Neural progenitor cell (in vitro differentiated cells): ENCODE data around the gene SCAP. TPM values are rescaled to one million over a fixed set of nuclear protein-coding genes. Genes with fewer than 3 reads are reported as not detected.

Source experiments
- DNase-seq: peaks from one replicate; pipeline ENCODE4 v3.0.0-alpha.2; 2016; ENCODE audit warnings: low spot score
- H2AFZ ChIP-seq: fragments of 200-600 bp; sonication (generic); replicated peaks from 2 replicates; pipeline ENCODE4 v1.6.1; 2016; ENCODE audit warnings: antibody characterized with exemption
- H3F3A ChIP-seq: fragments of 200-600 bp; sonication (generic); 2 replicates; pipeline ENCODE4 v1.6.1; 2016; ENCODE audit warnings: antibody characterized with exemption, low read depth
- H3K27ac ChIP-seq: fragments of 200-600 bp; sonication (generic); 2 replicates; pipeline ENCODE4 v1.5.1; 2016; ENCODE audit warnings: mild to moderate bottlenecking
- H3K27me3 ChIP-seq: fragments of 200-600 bp; sonication (generic); 2 replicates; pipeline ENCODE4 v1.6.1; 2016; ENCODE audit warnings: mild to moderate bottlenecking, moderate library complexity
- H3K36me3 ChIP-seq: fragments of 200-600 bp; sonication (generic); 2 replicates; pipeline ENCODE4 v1.5.1; 2016
- H3K4me1 ChIP-seq: fragments of 200-600 bp; sonication (generic); 2 replicates; pipeline ENCODE4 v1.6.1; 2016; ENCODE audit warnings: mixed run types
- H3K4me2 ChIP-seq: fragments of 200-600 bp; sonication (generic); 2 replicates; pipeline ENCODE4 v1.6.1; 2016
- H3K4me3 ChIP-seq: fragments of 200-600 bp; sonication (generic); 2 replicates; pipeline ENCODE4 v1.5.1; 2016
- H3K79me2 ChIP-seq: fragments of 200-600 bp; sonication (generic); 2 replicates; pipeline ENCODE4 v1.6.1; 2016; ENCODE audit warnings: low read depth
- H3K9ac ChIP-seq: fragments of 200-600 bp; sonication (generic); 2 replicates; pipeline ENCODE4 v1.6.1; 2016
- H3K9me3 ChIP-seq: fragments of 200-600 bp; sonication (generic); 2 replicates; pipeline ENCODE4 v1.5.1; 2016; ENCODE audit warnings: low read depth
- H4K20me1 ChIP-seq: fragments of 200-600 bp; sonication (generic); 2 replicates; pipeline ENCODE4 v1.6.1; 2016; ENCODE audit warnings: low read depth
- H3K27ac Mint-ChIP-seq: 3 replicates; pipeline ENCODE4 v1.8.0; 2021; ENCODE audit warnings: mixed read lengths
- H3K27me3 Mint-ChIP-seq: 2 replicates; pipeline ENCODE4 v1.8.0; 2022; ENCODE audit warnings: low read depth, mild to moderate bottlenecking, inconsistent platforms, moderate library complexity, mixed read lengths; ENCODE audit not compliant: insufficient read depth
- H3K36me3 Mint-ChIP-seq: 3 replicates; pipeline ENCODE4 v1.8.0; 2021; ENCODE audit warnings: mixed read lengths
- H3K4me1 Mint-ChIP-seq: 3 replicates; pipeline ENCODE4 v1.8.0; 2021; ENCODE audit warnings: mixed read lengths
- H3K4me3 Mint-ChIP-seq: 3 replicates; pipeline ENCODE4 v1.8.0; 2021; ENCODE audit warnings: mild to moderate bottlenecking, moderate library complexity, mixed read lengths
- H3K9me3 Mint-ChIP-seq: 3 replicates; pipeline ENCODE4 v1.8.0; 2020; ENCODE audit warnings: mixed read lengths
- CTCF ChIP-seq: fragments of 200-600 bp; sonication (generic); IDR thresholded peaks from 2 replicates; pipeline ENCODE4 v1.5.1; 2017; ENCODE audit warnings: antibody characterized with exemption, mild to moderate bottlenecking
- EZH2 ChIP-seq: fragments of 200-600 bp; sonication (generic); IDR thresholded peaks from 2 replicates; pipeline ENCODE4 v1.6.1; 2017; ENCODE audit warnings: antibody characterized with exemption, mild to moderate bottlenecking, moderate library complexity
- EZH2phosphoT487 ChIP-seq: fragments of 200-600 bp; sonication (generic); IDR thresholded peaks from 2 replicates; pipeline ENCODE4 v1.6.1; 2017; ENCODE audit warnings: antibody characterized with exemption
- total RNA-seq: library from RNA; depleted of rRNA; stranded (reverse); fragments of >200 nt; gene quantifications from 2 replicates; pipeline ENCODE4 v1.2.3, GENCODE V29; 2015; ENCODE audit warnings: low replicate concordance

SCAP gene
- total RNA-seq, 1 donor from 2014 or later: 33.0 TPM

- no peak overlapping the region for H3K27ac Mint-ChIP-seq
- Histone ChIP-seq H3K4me1 (peaks cover 6% of the 10 kb centered on the region), H3K9ac (no peak overlapping the region), H4K20me1 (peaks cover 31% of the 10 kb centered on the region), H2AFZ (no peak overlapping the region), H3K27ac (no peak overlapping the region), H3K36me3 (no peaks in the 10 kb centered on the region), H3K4me3 (no peak overlapping the region), H3K27me3 (no peaks in the 10 kb centered on the region), H3K4me2 (no peak overlapping the region), H3K79me2 (peaks cover 60% of the 10 kb centered on the region), H3K9me3 (no peaks in the 10 kb centered on the region), H3F3A (peaks cover 26% of the 10 kb centered on the region)
- H3K9me3 Mint-ChIP-seq: no peaks in the 10 kb centered on the region
- H3K36me3 Mint-ChIP-seq: peaks cover 8% of the 10 kb centered on the region
- H3K27me3 Mint-ChIP-seq: no peaks in the 10 kb centered on the region
- no peak for DNase-seq
- H3K4me3 Mint-ChIP-seq: no peak overlapping the region
- TF ChIP-seq EZH2: no peak
- no peak for TF ChIP-seq CTCF
- no peak for TF ChIP-seq EZH2phosphoT487
- H3K4me1 Mint-ChIP-seq: peaks cover 20% of the 10 kb centered on the region
Measured at GRCh38 chr3:47385796-47386195, 89.9 kb downstream of the SCAP start.

GRCh38 chr3:47385007-47385406 lies 90.7 kb downstream of the SCAP start:
- no peaks in the 10 kb centered on the region for H3K27me3 ChIP-seq
- Mint-ChIP-seq H3K4me3 (no peak overlapping the region), H3K4me1 (peaks cover 19% of the 10 kb centered on the region), H3K36me3 (peaks cover 8% of the 10 kb centered on the region), H3K27ac (no peak overlapping the region), H3K27me3 (no peaks in the 10 kb centered on the region), H3K9me3 (no peaks in the 10 kb centered on the region)
- peaks cover 31% of the 10 kb centered on the region for H4K20me1 ChIP-seq
- peaks cover 25% of the 10 kb centered on the region for H3F3A ChIP-seq
- no peak overlapping the region for H3K4me3 ChIP-seq
- no peaks in the 10 kb centered on the region for H3K36me3 ChIP-seq
- peaks cover 1% of the 10 kb centered on the region for H3K4me1 ChIP-seq
- TF ChIP-seq CTCF (no peak), EZH2phosphoT487 (no peak), EZH2 (no peak)
- no peak overlapping the region for H3K9ac ChIP-seq
- no peak overlapping the region for H2AFZ ChIP-seq
- no peak overlapping the region for H3K4me2 ChIP-seq
- H3K27ac ChIP-seq: no peak overlapping the region
- H3K9me3 ChIP-seq: no peaks in the 10 kb centered on the region
- DNase-seq: no peak
- peaks cover 54% of the 10 kb centered on the region for H3K79me2 ChIP-seq

GRCh38 chr3:47384425-47384824 lies 91.3 kb downstream of the SCAP start:
- no peak overlapping the region for H3K27ac Mint-ChIP-seq
- H3K27ac ChIP-seq: no peak overlapping the region
- H3K36me3 Mint-ChIP-seq: peaks cover 8% of the 10 kb centered on the region
- H3K4me3 ChIP-seq: no peak overlapping the region
- H3F3A ChIP-seq: peaks cover 22% of the 10 kb centered on the region
- H3K36me3 ChIP-seq: no peaks in the 10 kb centered on the region
- no peaks in the 10 kb centered on the region for H3K9me3 ChIP-seq
- H3K4me1 ChIP-seq: peaks cover 5% of the 10 kb centered on the region
- no peak for DNase-seq
- H3K27me3 ChIP-seq: no peaks in the 10 kb centered on the region
- H3K9me3 Mint-ChIP-seq: no peaks in the 10 kb centered on the region
- no peak overlapping the region for H3K4me3 Mint-ChIP-seq
- H4K20me1 ChIP-seq: peaks cover 31% of the 10 kb centered on the region
- no peak overlapping the region for H3K4me2 ChIP-seq
- peaks cover 24% of the 10 kb centered on the region for H3K4me1 Mint-ChIP-seq
- peaks cover 60% of the 10 kb centered on the region for H3K79me2 ChIP-seq
- H3K9ac ChIP-seq: no peak overlapping the region
- peaks cover 1% of the 10 kb centered on the region for H3K27me3 Mint-ChIP-seq
- TF ChIP-seq CTCF: no peak
- no peak overlapping the region for H2AFZ ChIP-seq
